ENCODE data around the gene PCDHA13.
"Not testable (repeated sequence)": the region's sequence is repeated elsewhere in the genome, so short reads cannot be mapped to it uniquely, and the experiment has no call there.

PCDHA13 gene

GRCh38 chr5:140881889-140882590 is at the start of gene PCDHA13:
Gene PCDHA13, plus strand, starts transcription at chr5:140882124. Its CDS starts 145 bp downstream, at chr5:140882269.
- no peak for DNase-seq (ENCODE audit: low spot score)

- no peak for DNase-seq (ENCODE audit: low spot score)
Measured at GRCh38 chr5:140833993-140834392, 47.9 kb upstream of the PCDHA13 start, which contains the start of gene PCDHA7. Gene PCDHA7, plus strand, starts transcription at chr5:140834269. Its CDS starts 115 bp downstream, at chr5:140834384.

GRCh38 chr5:140834439-140835008 is 47.4 kb upstream of the PCDHA13 start:
- not testable (repeated sequence) for DNase-seq (ENCODE audit: low spot score)

DNA sequence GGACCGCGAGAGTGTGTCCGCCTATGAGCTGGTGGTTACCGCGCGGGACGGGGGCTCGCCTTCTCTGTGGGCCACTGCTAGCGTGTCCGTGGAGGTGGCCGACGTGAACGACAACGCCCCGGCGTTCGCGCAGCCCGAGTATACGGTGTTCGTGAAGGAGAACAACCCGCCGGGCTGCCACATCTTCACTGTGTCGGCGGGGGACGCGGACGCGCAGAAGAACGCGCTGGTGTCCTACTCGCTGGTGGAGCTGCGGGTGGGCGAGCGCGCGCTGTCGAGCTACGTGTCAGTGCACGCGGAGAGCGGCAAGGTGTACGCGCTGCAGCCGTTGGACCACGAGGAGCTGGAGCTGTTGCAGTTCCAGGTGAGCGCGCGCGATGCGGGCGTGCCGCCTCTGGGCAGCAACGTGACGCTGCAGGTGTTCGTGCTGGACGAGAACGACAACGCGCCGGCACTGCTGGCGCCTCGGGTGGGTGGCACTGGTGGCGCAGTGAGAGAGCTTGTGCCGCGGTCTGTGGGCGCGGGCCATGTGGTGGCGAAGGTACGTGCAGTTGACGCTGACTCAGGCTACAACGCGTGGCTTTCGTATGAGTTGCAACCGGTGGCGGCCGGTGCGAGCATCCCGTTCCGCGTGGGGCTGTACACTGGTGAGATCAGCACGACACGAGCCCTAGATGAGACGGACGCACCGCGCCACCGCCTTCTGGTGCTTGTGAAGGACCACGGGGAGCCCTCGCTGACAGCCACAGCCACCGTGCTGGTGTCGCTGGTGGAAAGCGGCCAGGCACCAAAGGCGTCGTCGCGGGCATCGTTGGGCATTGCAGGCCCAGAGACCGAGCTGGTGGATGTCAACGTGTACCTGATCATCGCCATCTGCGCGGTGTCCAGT is 46.1 kb upstream of the PCDHA13 start:
- no peak for DNase-seq (ENCODE audit: low spot score)

- no peak for DNase-seq (ENCODE audit: low spot score)
Measured at GRCh38 chr5:140840978-140841962, 40.7 kb upstream of the PCDHA13 start, which contains the start of gene PCDHA8. Gene PCDHA8, plus strand, starts transcription at chr5:140841187. Its CDS starts 135 bp downstream, at chr5:140841322.

DNA sequence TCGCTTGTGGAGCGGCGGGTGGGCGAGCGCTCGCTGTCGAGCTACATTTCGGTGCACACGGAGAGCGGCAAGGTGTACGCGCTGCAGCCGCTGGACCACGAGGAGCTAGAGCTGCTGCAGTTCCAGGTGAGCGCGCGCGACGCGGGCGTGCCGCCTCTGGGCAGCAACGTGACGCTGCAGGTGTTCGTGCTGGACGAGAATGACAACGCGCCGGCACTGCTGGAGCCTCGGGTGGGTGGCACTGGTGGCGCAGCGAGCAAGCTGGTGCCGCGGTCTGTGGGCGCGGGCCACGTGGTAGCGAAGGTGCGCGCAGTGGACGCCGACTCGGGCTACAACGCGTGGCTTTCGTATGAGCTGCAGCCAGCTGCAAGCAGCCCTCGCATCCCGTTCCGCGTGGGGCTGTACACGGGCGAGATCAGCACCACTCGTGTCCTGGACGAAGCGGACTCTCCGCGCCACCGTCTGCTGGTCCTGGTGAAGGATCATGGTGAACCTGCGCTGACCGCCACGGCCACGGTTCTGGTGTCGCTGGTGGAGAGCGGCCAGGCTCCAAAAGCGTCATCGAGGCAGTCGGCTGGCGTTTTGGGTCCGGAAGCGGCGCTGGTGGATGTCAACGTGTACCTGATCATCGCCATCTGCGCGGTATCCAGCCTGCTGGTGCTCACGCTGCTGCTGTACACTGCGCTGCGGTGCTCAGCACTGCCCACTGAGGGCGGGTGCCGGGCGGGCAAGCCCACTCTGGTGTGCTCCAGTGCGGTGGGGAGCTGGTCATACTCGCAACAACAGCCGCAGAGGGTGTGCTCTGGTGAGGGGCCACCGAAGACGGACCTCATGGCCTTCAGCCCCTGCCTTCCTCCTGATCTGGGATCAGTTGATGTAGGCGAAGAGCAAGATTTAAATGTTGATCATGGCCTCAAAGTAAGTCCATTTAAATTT is 38.9 kb upstream of the PCDHA13 start:
- no peak for DNase-seq (ENCODE audit: low spot score)

- DNase-seq (ENCODE audit: low spot score) = not testable (repeated sequence)
Measured at GRCh38 chr5:140848139-140849102, 33.5 kb upstream of the PCDHA13 start, which contains the start of gene PCDHA9. Gene PCDHA9, plus strand, starts transcription at chr5:140848382. Its CDS starts 114 bp downstream, at chr5:140848496.

- DNase-seq (ENCODE audit: low spot score) = not testable (repeated sequence)
Measured at GRCh38 chr5:140849831-140850634, 31.9 kb upstream of the PCDHA13 start.

- DNase-seq (ENCODE audit: low spot score) = no peak
Measured at GRCh38 chr5:140855772-140856674, 25.9 kb upstream of the PCDHA13 start, which contains the start of gene PCDHA10. Gene PCDHA10, plus strand, starts transcription at chr5:140855897. Its CDS starts 152 bp downstream, at chr5:140856049.

DNA sequence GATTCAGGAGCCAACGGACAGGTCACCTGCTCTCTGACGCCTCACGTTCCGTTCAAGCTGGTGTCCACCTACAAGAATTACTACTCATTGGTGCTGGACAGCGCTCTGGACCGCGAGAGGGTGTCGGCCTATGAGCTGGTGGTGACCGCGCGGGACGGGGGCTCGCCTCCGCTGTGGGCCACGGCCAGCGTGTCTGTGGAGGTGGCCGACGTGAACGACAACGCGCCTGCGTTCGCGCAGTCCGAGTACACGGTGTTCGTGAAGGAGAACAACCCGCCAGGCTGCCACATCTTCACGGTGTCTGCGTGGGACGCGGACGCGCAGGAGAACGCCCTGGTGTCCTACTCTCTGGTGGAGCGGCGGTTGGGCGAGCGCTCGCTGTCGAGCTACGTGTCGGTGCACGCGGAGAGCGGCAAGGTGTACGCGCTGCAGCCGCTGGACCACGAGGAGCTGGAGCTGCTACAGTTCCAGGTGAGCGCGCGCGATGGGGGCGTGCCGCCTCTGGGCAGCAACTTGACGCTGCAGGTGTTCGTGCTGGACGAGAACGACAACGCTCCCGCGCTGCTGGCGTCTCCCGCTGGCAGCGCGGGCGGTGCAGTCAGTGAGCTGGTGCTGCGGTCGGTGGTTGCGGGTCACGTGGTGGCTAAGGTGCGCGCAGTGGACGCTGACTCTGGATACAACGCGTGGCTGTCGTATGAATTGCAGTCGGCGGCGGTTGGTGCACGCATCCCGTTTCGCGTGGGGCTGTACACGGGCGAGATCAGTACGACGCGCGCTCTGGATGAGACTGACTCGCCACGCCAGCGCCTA is 24.5 kb upstream of the PCDHA13 start:
- no peak for DNase-seq (ENCODE audit: low spot score)

- DNase-seq (ENCODE audit: low spot score) = no peak
Measured at GRCh38 chr5:140857987-140858240, 24.0 kb upstream of the PCDHA13 start.

DNA sequence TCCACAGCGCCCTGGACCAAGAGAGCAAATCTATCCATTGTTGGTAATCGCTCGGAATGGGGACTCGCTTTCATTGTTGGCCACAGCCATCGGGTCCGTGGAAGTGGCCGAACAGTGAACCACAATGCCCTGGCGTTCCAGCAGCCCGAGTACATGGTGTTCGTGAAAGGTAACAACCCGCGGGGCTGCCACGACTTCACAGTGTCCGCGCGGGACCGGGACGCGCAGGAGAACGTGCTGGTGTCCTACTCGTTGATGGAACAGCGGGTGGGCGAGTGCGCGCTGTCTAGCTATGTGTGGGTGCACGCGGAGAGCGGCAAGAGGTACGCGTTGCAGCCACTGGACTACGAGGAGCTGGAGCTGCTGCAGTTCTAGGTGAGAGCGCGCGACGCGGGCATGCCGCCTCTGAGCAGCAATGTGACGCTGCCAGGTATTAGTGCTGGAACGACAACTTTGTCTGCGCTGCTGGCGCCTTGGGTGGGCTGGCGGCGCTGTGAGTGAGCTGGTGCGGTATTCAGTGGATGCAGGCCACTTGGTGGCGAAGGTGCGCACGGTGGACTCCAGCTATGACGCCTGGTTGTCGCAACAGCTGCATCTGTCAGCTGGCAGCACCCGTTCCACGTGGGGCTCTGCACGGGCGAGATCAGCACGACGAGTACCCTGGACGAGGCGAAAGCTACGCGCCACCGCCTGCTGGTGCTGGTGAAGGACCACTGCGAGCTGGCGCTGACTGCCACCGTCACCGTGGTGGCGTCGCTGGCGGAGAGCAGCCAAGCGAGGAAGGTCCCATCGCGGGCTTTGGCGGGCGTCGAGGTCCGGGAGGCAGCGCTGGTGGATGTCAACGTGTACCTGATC is 19.3 kb upstream of the PCDHA13 start:
- DNase-seq (ENCODE audit: low spot score) = no peak

GRCh38 chr5:140868721-140869554 is 13.0 kb upstream of the PCDHA13 start, which contains the start of gene PCDHA11:
Gene PCDHA11, plus strand, starts transcription at chr5:140868957. Its CDS starts 147 bp downstream, at chr5:140869104.
- no peak for DNase-seq (ENCODE audit: low spot score)

GRCh38 chr5:140869555-140869886 is 12.4 kb upstream of the PCDHA13 start:
- no peak for DNase-seq (ENCODE audit: low spot score)

Measured in CD4-positive, alpha-beta T cell treated with Interleukin-6 at 100 ng/mL for 8 hours (primary cell).